ENCODE results near the gene SPOCK1.

DNA sequence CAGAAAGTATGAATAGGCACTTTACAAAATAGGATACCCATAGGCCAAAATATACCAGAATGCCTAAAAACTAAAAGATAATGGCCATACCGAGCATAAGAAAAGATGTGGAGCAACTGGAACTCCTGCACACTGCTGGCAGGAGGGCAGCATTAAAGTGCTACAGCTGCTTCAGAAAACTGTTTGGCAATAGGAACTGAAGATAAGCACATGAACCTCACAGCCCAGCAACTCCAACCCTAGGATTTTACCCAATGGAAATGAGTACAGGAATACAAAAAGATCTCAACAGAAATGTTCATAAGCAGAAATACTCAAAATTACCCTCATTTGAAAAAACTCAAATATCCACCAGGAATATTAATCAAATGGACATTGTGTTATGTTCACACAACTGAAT is 209.3 kb downstream of the SPOCK1 start:
- TF ChIP-seq EZH2 (IDR thresholded peaks at IDR 0.05) (no peak), POLR2AphosphoS5 (IDR thresholded peaks at IDR 0.05; ENCODE audit: borderline replicate concordance, low read depth, low read length) (no peak), FOXP2 (optimal IDR thresholded peaks at IDR 0.05; ENCODE audit: control extremely low read depth, extremely low read length, insufficient read depth) (no peak)

Data from SK-N-MC (cell line).